HEK293 (cell line): ENCODE results near the gene TMEM91.

Experiments
- CTCF ChIA-PET: fragments of 350-600 bp; formaldehyde crosslinking; extraction: SDS; loops from one replicate; lab custom pipeline; 2021; ENCODE audit warnings: antibody characterized with exemption; lab: Yijun Ruan, JAX
- POLR2A ChIA-PET: fragments of 300-600 bp; formaldehyde crosslinking; extraction: SDS; loops from one replicate; lab custom pipeline; 2020; ENCODE audit warnings: antibody characterized with exemption, inconsistent platforms; lab: Yijun Ruan, JAX
- H3K27ac ChIP-seq: fragments of 200-500 bp; sonication (Bioruptor generic); 2 replicates; pipeline ENCODE4 v1.5.1; 2014; ENCODE audit warnings: low read depth, low read length, control low read depth, inconsistent platforms; ENCODE audit errors: extremely low read depth
- H3K36me3 ChIP-seq, 2 experiments: fragments of 200-500 bp in 1 of 2; sonication (Bioruptor generic) in 1 of 2; 1 replicate in 1 of 2; 2 replicates in 1 of 2; pipeline ENCODE4 v1.5.1; 2014 to 2017; ENCODE audit warnings: inconsistent platforms in 2 of 2, low read length in 2 of 2; ENCODE audit not compliant: control insufficient read depth in 2 of 2, insufficient read depth in 1 of 2
- H3K4me1 ChIP-seq: fragments of 200-500 bp; sonication (Bioruptor generic); 2 replicates; pipeline ENCODE4 v1.5.1; 2014; ENCODE audit warnings: mild to moderate bottlenecking, low read length, inconsistent platforms; ENCODE audit not compliant: control insufficient read depth, insufficient read depth
- H3K4me3 ChIP-seq: 2 replicates; pipeline ENCODE4 v1.5.1; 2011; ENCODE audit warnings: low read depth, mild to moderate bottlenecking, control low read depth, low read length, moderate library complexity
- H3K9me3 ChIP-seq: fragments of 200-500 bp; sonication (Bioruptor generic); 2 replicates; pipeline ENCODE4 v1.5.1; 2014; ENCODE audit warnings: low read depth, low read length, inconsistent platforms; ENCODE audit not compliant: control insufficient read depth, insufficient read depth
- BCL11A ChIP-seq: fragments of 450-650 bp; formaldehyde crosslinking; IDR thresholded peaks from 2 replicates; pipeline ENCODE4 v1.5.1; 2016; ENCODE audit warnings: low read depth, missing biosample characterization, missing genetic modification characterization
- MEIS1 ChIP-seq: sonication (generic); formaldehyde crosslinking; IDR thresholded peaks from 2 replicates; pipeline ENCODE4 v1.8.1; 2022; ENCODE audit warnings: missing genetic modification reagents, mild to moderate bottlenecking, borderline replicate concordance
- PBX3 ChIP-seq: sonication (generic); formaldehyde crosslinking; IDR thresholded peaks from 2 replicates; pipeline ENCODE4 v1.8.1; 2022; ENCODE audit warnings: mild to moderate bottlenecking, moderate library complexity, missing genetic modification reagents
- PRDM4 ChIP-seq: fragments of 450-650 bp; formaldehyde crosslinking; IDR thresholded peaks from 2 replicates; pipeline ENCODE4 v1.5.1; 2017; ENCODE audit warnings: missing biosample characterization, missing genetic modification characterization
- RBAK ChIP-seq: fragments of 450-650 bp; formaldehyde crosslinking; IDR thresholded peaks from 2 replicates; pipeline ENCODE4 v1.5.1; 2016; ENCODE audit warnings: missing biosample characterization, missing genetic modification characterization
- ZEB2 ChIP-seq: fragments of 450-650 bp; formaldehyde crosslinking; IDR thresholded peaks from 2 replicates; pipeline ENCODE4 v1.5.1; 2016; ENCODE audit warnings: missing biosample characterization, missing genetic modification characterization
- ZNF132 ChIP-seq: fragments of 450-650 bp; formaldehyde crosslinking; IDR thresholded peaks from 2 replicates; pipeline ENCODE4 v1.5.1; 2017; ENCODE audit warnings: missing biosample characterization, missing genetic modification characterization, borderline replicate concordance
- ZNF157 ChIP-seq: fragments of 450-650 bp; formaldehyde crosslinking; IDR thresholded peaks from 2 replicates; pipeline ENCODE4 v1.5.1; 2016; ENCODE audit warnings: missing biosample characterization, missing genetic modification characterization
- ZNF19 ChIP-seq: fragments of 450-650 bp; formaldehyde crosslinking; IDR thresholded peaks from 2 replicates; pipeline ENCODE4; 2016; ENCODE audit warnings: missing biosample characterization, missing genetic modification characterization, low read depth
- ZNF280C ChIP-seq: fragments of 450-650 bp; formaldehyde crosslinking; IDR thresholded peaks from 2 replicates; pipeline ENCODE4 v1.5.1; 2016; ENCODE audit warnings: missing biosample characterization, missing genetic modification characterization
- ZNF350 ChIP-seq: fragments of 450-650 bp; formaldehyde crosslinking; IDR thresholded peaks from 2 replicates; pipeline ENCODE4 v1.5.0; 2017; ENCODE audit warnings: missing biosample characterization, mild to moderate bottlenecking, missing genetic modification characterization
- ZNF639 ChIP-seq: fragments of 450-650 bp; formaldehyde crosslinking; IDR thresholded peaks from 2 replicates; pipeline ENCODE4 v1.5.1; 2016; ENCODE audit warnings: missing biosample characterization, missing genetic modification characterization
- ZSCAN23 ChIP-seq: fragments of 450-650 bp; formaldehyde crosslinking; IDR thresholded peaks from 2 replicates; pipeline ENCODE4 v1.5.1; 2016; ENCODE audit warnings: missing biosample characterization, missing genetic modification characterization

TMEM91 gene

GRCh38 chr19:41422955-41423354 is 46.6 kb downstream of the TMEM91 start:
- H3K27ac ChIP-seq: no peak overlapping the region
- H3K4me1 ChIP-seq: peaks cover 13% of the 10 kb centered on the region
- H3K36me3 ChIP-seq: peaks cover 24 to 53% of the 10 kb centered on the region in 2 experiments
- CTCF ChIA-PET: no interaction called here
- POLR2A ChIA-PET: no interaction called here
- no peaks in the 10 kb centered on the region for H3K9me3 ChIP-seq
- no peak overlapping the region for H3K4me3 ChIP-seq
- no peak for TF ChIP-seq PBX3 (CRISPR knock-in tag)
- TF ChIP-seq PRDM4 (tag by site-specific recombination): no peak
- no peak for TF ChIP-seq MEIS1 (CRISPR knock-in tag)
- TF ChIP-seq ZNF280C (tag by site-specific recombination): no peak
- no peak for TF ChIP-seq BCL11A (tag by site-specific recombination)
- no peak for TF ChIP-seq ZNF157 (tag by site-specific recombination)
- TF ChIP-seq ZNF19 (tag by site-specific recombination): no peak

- POLR2A ChIA-PET: interaction anchor here (1.1 to 1.6 kb wide), 3 partner anchors 15 to 61 kb away, joined by 3 to 9 read pairs (median 3); partner anchors contain the start of genes B9D2 and DMAC2
- Histone ChIP-seq H3K4me3 (no peak overlapping the region), H3K4me1 (peaks cover 13% of the 10 kb centered on the region), H3K36me3 (peaks cover 17 to 47% of the 10 kb centered on the region in 2 experiments; a peak in 2 of 3 replicates), H3K9me3 (no peaks in the 10 kb centered on the region), H3K27ac (no peak overlapping the region)
- CTCF ChIA-PET: interaction anchor here (0.6 to 1.1 kb wide), 2 partner anchors 15 to 70 kb away, joined by 3 to 6 read pairs; partner anchors contain the start of gene DMAC2
- no peak for TF ChIP-seq ZNF350 (tag by site-specific recombination)
- TF ChIP-seq ZNF639 (tag by site-specific recombination): no peak
- no peak for TF ChIP-seq ZNF132
- TF ChIP-seq ZEB2 (tag by site-specific recombination): no peak
- no peak for TF ChIP-seq ZSCAN23 (tag by site-specific recombination)
- no peak for TF ChIP-seq RBAK
These were observed 48.2 kb downstream of the TMEM91 start for GRCh38 chr19:41424335-41425173.
